ENCODE results near the gene LZTS3. TPM values are rescaled to one million over a fixed set of nuclear protein-coding genes. Genes with fewer than 3 reads are reported as not detected.

LZTS3 gene
- total and polyA plus RNA-seq, 2 of the 13 experiments (the other 11 are each of a cell fraction or from before 2014, with no cell fraction given), result 10.1 to 31.3 TPM

DNA sequence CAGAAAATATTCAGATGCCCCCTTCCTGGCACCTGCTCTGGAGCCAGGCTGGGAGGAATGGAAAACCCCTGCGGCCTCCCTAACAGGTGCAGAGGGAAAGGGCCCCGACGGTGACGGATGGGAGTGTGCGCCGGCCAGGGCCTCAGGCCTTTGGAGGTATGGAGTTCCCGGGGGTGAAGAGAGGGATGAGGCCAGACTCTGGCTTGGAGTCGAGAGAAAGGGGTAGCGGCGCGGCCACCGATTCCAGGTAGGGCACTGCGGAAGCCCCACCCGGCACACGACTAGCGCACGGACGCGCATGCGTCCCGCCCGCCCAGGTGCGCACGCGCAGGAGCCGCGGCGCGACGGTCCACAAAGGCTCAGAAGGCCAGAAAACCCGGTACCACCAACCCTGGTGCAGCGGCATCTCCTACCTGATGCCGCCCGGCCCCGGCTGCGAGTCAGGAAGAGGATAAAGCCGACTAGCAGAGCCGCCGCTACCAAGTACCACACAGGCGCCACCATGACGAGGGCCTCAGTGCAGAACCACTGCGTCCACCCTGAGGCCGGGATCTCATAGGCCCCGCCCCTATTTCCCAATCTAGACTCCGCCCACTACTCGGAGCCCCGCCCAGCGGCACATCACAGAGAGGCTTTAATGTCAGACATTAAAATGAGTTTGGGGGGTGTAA is 30.9 kb upstream of the LZTS3 start, which contains the start of gene DDRGK1 (continued):
- TF ChIP-seq, protein P1, sequence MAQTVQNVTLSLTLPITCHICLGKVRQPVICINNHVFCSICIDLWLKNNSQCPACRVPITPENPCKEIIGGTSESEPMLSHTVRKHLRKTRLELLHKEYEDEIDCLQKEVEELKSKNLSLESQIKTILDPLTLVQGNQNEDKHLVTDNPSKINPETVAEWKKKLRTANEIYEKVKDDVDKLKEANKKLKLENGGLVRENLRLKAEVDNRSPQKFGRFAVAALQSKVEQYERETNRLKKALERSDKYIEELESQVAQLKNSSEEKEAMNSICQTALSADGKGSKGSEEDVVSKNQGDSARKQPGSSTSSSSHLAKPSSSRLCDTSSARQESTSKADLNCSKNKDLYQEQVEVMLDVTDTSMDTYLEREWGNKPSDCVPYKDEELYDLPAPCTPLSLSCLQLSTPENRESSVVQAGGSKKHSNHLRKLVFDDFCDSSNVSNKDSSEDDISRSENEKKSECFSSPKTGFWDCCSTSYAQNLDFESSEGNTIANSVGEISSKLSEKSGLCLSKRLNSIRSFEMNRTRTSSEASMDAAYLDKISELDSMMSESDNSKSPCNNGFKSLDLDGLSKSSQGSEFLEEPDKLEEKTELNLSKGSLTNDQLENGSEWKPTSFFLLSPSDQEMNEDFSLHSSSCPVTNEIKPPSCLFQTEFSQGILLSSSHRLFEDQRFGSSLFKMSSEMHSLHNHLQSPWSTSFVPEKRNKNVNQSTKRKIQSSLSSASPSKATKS (CRISPR knock-in tag; IDR thresholded peaks at IDR 0.05), result peak; percentile 25; the same call in 1 of the 2 replicates
- no peak for TF ChIP-seq CENPX (CRISPR knock-in tag; IDR thresholded peaks at IDR 0.05)
- TF ChIP-seq MYNN (CRISPR knock-in tag; IDR thresholded peaks at IDR 0.05; ENCODE audit: low read depth), result peak; percentile 64; the same call in 1 of the 2 replicates
- no peak for TF ChIP-seq HMG20B (CRISPR knock-in tag; conservative IDR thresholded peaks at IDR 0.05)
- no peak for TF ChIP-seq MTA3 (CRISPR knock-in tag; IDR thresholded peaks at IDR 0.05)
- TF ChIP-seq, protein P2, sequence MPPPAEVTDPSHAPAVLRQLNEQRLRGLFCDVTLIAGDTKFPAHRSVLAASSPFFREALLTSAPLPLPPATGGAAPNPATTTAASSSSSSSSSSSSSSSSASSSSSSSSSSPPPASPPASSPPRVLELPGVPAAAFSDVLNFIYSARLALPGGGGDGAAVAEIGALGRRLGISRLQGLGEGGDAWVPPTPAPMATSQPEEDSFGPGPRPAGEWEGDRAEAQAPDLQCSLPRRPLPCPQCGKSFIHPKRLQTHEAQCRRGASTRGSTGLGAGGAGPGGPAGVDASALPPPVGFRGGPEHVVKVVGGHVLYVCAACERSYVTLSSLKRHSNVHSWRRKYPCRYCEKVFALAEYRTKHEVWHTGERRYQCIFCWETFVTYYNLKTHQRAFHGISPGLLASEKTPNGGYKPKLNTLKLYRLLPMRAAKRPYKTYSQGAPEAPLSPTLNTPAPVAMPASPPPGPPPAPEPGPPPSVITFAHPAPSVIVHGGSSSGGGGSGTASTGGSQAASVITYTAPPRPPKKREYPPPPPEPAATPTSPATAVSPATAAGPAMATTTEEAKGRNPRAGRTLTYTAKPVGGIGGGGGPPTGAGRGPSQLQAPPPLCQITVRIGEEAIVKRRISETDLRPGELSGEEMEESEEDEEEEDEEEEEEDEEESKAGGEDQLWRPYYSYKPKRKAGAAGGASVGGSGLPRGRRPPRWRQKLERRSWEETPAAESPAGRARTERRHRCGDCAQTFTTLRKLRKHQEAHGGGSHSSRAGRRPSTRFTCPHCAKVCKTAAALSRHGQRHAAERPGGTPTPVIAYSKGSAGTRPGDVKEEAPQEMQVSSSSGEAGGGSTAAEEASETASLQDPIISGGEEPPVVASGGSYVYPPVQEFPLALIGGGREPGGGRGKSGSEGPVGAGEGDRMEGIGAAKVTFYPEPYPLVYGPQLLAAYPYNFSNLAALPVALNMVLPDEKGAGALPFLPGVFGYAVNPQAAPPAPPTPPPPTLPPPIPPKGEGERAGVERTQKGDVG (CRISPR knock-in tag; IDR thresholded peaks at IDR 0.05; ENCODE audit: borderline replicate concordance), result peak; percentile 38; the same call in 1 of the 2 replicates
- 0 out of 2 replicates have a peak, but pooled peaks have one; percentile 52 for TF ChIP-seq ZFP41 (CRISPR knock-in tag; IDR thresholded peaks at IDR 0.05; ENCODE audit: borderline replicate concordance)
- peak; percentile 37; the same call in 1 of the 2 replicates for TF ChIP-seq FIP1L1 (IDR thresholded peaks at IDR 0.05; ENCODE audit: borderline replicate concordance, insufficient read depth, low read depth, low read length)
- TF ChIP-seq, protein P3, sequence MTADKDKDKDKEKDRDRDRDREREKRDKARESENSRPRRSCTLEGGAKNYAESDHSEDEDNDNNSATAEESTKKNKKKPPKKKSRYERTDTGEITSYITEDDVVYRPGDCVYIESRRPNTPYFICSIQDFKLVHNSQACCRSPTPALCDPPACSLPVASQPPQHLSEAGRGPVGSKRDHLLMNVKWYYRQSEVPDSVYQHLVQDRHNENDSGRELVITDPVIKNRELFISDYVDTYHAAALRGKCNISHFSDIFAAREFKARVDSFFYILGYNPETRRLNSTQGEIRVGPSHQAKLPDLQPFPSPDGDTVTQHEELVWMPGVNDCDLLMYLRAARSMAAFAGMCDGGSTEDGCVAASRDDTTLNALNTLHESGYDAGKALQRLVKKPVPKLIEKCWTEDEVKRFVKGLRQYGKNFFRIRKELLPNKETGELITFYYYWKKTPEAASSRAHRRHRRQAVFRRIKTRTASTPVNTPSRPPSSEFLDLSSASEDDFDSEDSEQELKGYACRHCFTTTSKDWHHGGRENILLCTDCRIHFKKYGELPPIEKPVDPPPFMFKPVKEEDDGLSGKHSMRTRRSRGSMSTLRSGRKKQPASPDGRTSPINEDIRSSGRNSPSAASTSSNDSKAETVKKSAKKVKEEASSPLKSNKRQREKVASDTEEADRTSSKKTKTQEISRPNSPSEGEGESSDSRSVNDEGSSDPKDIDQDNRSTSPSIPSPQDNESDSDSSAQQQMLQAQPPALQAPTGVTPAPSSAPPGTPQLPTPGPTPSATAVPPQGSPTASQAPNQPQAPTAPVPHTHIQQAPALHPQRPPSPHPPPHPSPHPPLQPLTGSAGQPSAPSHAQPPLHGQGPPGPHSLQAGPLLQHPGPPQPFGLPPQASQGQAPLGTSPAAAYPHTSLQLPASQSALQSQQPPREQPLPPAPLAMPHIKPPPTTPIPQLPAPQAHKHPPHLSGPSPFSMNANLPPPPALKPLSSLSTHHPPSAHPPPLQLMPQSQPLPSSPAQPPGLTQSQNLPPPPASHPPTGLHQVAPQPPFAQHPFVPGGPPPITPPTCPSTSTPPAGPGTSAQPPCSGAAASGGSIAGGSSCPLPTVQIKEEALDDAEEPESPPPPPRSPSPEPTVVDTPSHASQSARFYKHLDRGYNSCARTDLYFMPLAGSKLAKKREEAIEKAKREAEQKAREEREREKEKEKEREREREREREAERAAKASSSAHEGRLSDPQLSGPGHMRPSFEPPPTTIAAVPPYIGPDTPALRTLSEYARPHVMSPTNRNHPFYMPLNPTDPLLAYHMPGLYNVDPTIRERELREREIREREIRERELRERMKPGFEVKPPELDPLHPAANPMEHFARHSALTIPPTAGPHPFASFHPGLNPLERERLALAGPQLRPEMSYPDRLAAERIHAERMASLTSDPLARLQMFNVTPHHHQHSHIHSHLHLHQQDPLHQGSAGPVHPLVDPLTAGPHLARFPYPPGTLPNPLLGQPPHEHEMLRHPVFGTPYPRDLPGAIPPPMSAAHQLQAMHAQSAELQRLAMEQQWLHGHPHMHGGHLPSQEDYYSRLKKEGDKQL (CRISPR knock-in tag; IDR thresholded peaks at IDR 0.05; ENCODE audit: low read depth), result no peak
- peak; percentile 51; the same call in 1 of the 3 replicates for TF ChIP-seq MXI1 (IDR thresholded peaks at IDR 0.05; ENCODE audit: borderline replicate concordance, low read depth, low read length)
- TF ChIP-seq ZNF713 (CRISPR knock-in tag; IDR thresholded peaks at IDR 0.05), result no peak
- TF ChIP-seq YEATS2 (CRISPR knock-in tag; IDR thresholded peaks at IDR 0.05; ENCODE audit: borderline replicate concordance), result peak; percentile 83; the same call in 1 of the 2 replicates
- TF ChIP-seq, protein P4, sequence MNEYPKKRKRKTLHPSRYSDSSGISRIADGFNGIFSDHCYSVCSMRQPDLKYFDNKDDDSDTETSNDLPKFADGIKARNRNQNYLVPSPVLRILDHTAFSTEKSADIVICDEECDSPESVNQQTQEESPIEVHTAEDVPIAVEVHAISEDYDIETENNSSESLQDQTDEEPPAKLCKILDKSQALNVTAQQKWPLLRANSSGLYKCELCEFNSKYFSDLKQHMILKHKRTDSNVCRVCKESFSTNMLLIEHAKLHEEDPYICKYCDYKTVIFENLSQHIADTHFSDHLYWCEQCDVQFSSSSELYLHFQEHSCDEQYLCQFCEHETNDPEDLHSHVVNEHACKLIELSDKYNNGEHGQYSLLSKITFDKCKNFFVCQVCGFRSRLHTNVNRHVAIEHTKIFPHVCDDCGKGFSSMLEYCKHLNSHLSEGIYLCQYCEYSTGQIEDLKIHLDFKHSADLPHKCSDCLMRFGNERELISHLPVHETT (CRISPR knock-in tag; conservative IDR thresholded peaks at IDR 0.05), result 0 out of 2 replicates have a peak, but pooled peaks have one; percentile 53
- no peak for TF ChIP-seq MAFG (CRISPR knock-in tag; IDR thresholded peaks at IDR 0.05)
- peak; percentile 97 for TF ChIP-seq SRY (CRISPR knock-in tag; IDR thresholded peaks at IDR 0.05)
- peak; percentile 98; the same call in 1 of the 2 replicates for TF ChIP-seq ZNF605 (CRISPR knock-in tag; IDR thresholded peaks at IDR 0.05)
